ENCODE results near the gene ABITRAM. TPM values are rescaled to one million over a fixed set of nuclear protein-coding genes. Genes with fewer than 3 reads are reported as not detected.

Gene ABITRAM
- total and polyA plus RNA-seq, 2 experiments from 2014 or later: 10.1 to 11.5 TPM

DNA sequence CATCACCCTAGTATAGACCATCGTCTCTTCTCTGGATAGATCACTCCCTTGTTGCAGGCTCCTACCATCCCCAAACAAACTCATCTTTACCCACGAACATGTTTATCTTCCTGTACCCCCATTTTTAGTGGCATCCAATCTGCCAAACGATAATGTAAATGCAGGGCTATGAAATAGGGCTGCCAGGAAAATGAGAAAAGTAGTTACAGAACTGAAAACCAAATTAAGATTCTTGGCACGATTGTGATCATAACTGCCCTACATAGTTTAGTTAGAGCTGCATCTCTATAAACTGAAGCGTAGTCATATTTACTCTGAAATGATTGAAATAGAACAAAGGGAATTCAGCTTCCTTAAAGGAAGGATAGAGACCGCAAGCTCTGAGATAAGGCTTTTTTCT lies 26.1 kb downstream of the ABITRAM start:
- ATAC-seq: no peak
- no peaks in the 10 kb centered on the region for H3K4me1 Mint-ChIP-seq

GRCh38 chr9:108961151-108961550 lies 27.0 kb downstream of the ABITRAM start:
- no peak for DNase-seq (ENCODE audit: low spot score)
- Histone ChIP-seq H3K36me3 (ENCODE audit: insufficient read depth) (peaks cover 3% of the 10 kb centered on the region; the same call in 1 of the 2 replicates), H3K79me2 (replicated peaks; ENCODE audit: insufficient read depth) (no peaks in the 10 kb centered on the region), H3K4me1 (ENCODE audit: insufficient read depth) (no peaks in the 10 kb centered on the region), H3K4me3 (no peak overlapping the region), H3F3A (replicated peaks; ENCODE audit: low read depth) (no peaks in the 10 kb centered on the region), H3K27me3 (ENCODE audit: insufficient read depth) (no peaks in the 10 kb centered on the region), H4K20me1 (replicated peaks; ENCODE audit: insufficient read depth) (peaks cover 13% of the 10 kb centered on the region), H3K4me2 (no peak overlapping the region), H2AFZ (no peak overlapping the region), H3K9me2 (ENCODE audit: insufficient read depth) (no peaks in the 10 kb centered on the region), H3K27ac (ENCODE audit: low read depth) (no peak overlapping the region)
- H3K4me1 Mint-ChIP-seq: no peaks in the 10 kb centered on the region
- H3K27me3 Mint-ChIP-seq (ENCODE audit: insufficient read depth, low read depth, poor library complexity): no peaks in the 10 kb centered on the region
- H3K9me3 Mint-ChIP-seq: no peaks in the 10 kb centered on the region
- H3K36me3 Mint-ChIP-seq (ENCODE audit: low read depth): peaks cover 4% of the 10 kb centered on the region; the same call in 2 of the 3 replicates
- H3K27ac Mint-ChIP-seq: no peak overlapping the region
- H3K4me3 Mint-ChIP-seq: no peak overlapping the region
- no peak for ATAC-seq
- TF ChIP-seq, protein P1, sequence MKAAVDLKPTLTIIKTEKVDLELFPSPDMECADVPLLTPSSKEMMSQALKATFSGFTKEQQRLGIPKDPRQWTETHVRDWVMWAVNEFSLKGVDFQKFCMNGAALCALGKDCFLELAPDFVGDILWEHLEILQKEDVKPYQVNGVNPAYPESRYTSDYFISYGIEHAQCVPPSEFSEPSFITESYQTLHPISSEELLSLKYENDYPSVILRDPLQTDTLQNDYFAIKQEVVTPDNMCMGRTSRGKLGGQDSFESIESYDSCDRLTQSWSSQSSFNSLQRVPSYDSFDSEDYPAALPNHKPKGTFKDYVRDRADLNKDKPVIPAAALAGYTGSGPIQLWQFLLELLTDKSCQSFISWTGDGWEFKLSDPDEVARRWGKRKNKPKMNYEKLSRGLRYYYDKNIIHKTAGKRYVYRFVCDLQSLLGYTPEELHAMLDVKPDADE (IDR thresholded peaks at IDR 0.05): no peak
- TF ChIP-seq JUNB (IDR thresholded peaks at IDR 0.05; ENCODE audit: unreplicated experiment): no peak
- TF ChIP-seq EZH2 (IDR thresholded peaks at IDR 0.05; ENCODE audit: low read depth, unreplicated experiment): no peak
- TF ChIP-seq, protein P2, sequence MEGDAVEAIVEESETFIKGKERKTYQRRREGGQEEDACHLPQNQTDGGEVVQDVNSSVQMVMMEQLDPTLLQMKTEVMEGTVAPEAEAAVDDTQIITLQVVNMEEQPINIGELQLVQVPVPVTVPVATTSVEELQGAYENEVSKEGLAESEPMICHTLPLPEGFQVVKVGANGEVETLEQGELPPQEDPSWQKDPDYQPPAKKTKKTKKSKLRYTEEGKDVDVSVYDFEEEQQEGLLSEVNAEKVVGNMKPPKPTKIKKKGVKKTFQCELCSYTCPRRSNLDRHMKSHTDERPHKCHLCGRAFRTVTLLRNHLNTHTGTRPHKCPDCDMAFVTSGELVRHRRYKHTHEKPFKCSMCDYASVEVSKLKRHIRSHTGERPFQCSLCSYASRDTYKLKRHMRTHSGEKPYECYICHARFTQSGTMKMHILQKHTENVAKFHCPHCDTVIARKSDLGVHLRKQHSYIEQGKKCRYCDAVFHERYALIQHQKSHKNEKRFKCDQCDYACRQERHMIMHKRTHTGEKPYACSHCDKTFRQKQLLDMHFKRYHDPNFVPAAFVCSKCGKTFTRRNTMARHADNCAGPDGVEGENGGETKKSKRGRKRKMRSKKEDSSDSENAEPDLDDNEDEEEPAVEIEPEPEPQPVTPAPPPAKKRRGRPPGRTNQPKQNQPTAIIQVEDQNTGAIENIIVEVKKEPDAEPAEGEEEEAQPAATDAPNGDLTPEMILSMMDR (conservative IDR thresholded peaks at IDR 0.05; ENCODE audit: low read depth in 2 of 2): no peak
- TF ChIP-seq NANOG (IDR thresholded peaks at IDR 0.05; ENCODE audit: borderline replicate concordance): no peak
- TF ChIP-seq POLR2AphosphoS5 (IDR thresholded peaks at IDR 0.05; ENCODE audit: low read depth): no peak
- TF ChIP-seq STAT1 (IDR thresholded peaks at IDR 0.05; ENCODE audit: unreplicated experiment): no peak
- TF ChIP-seq ZNF114 (CRISPR knock-in tag; IDR thresholded peaks at IDR 0.05): no peak
- TF ChIP-seq, protein P3, sequence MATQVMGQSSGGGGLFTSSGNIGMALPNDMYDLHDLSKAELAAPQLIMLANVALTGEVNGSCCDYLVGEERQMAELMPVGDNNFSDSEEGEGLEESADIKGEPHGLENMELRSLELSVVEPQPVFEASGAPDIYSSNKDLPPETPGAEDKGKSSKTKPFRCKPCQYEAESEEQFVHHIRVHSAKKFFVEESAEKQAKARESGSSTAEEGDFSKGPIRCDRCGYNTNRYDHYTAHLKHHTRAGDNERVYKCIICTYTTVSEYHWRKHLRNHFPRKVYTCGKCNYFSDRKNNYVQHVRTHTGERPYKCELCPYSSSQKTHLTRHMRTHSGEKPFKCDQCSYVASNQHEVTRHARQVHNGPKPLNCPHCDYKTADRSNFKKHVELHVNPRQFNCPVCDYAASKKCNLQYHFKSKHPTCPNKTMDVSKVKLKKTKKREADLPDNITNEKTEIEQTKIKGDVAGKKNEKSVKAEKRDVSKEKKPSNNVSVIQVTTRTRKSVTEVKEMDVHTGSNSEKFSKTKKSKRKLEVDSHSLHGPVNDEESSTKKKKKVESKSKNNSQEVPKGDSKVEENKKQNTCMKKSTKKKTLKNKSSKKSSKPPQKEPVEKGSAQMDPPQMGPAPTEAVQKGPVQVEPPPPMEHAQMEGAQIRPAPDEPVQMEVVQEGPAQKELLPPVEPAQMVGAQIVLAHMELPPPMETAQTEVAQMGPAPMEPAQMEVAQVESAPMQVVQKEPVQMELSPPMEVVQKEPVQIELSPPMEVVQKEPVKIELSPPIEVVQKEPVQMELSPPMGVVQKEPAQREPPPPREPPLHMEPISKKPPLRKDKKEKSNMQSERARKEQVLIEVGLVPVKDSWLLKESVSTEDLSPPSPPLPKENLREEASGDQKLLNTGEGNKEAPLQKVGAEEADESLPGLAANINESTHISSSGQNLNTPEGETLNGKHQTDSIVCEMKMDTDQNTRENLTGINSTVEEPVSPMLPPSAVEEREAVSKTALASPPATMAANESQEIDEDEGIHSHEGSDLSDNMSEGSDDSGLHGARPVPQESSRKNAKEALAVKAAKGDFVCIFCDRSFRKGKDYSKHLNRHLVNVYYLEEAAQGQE (IDR thresholded peaks at IDR 0.05; ENCODE audit: unreplicated experiment): no peak
- TF ChIP-seq CREB1 (CRISPR knock-in tag; IDR thresholded peaks at IDR 0.05; ENCODE audit: low read depth): no peak

More for the DNA sequence above, 26.1 kb downstream of the ABITRAM start:
- Histone ChIP-seq H3K79me2 (replicated peaks; ENCODE audit: insufficient read depth) (no peaks in the 10 kb centered on the region), H3K36me3 (ENCODE audit: insufficient read depth) (no peaks in the 10 kb centered on the region; the same call in 1 of the 2 replicates), H3K27ac (ENCODE audit: low read depth) (no peak overlapping the region), H2AFZ (no peak overlapping the region), H3K4me1 (ENCODE audit: insufficient read depth) (no peaks in the 10 kb centered on the region), H3K4me2 (no peak overlapping the region), H3F3A (replicated peaks; ENCODE audit: low read depth) (no peaks in the 10 kb centered on the region), H4K20me1 (replicated peaks; ENCODE audit: insufficient read depth) (peaks cover 10% of the 10 kb centered on the region), H3K9me2 (ENCODE audit: insufficient read depth) (no peaks in the 10 kb centered on the region), H3K27me3 (ENCODE audit: insufficient read depth) (no peaks in the 10 kb centered on the region), H3K4me3 (no peak overlapping the region)
- H3K4me3 Mint-ChIP-seq: no peak overlapping the region
- H3K36me3 Mint-ChIP-seq (ENCODE audit: low read depth): peaks cover 2% of the 10 kb centered on the region; the same call in 2 of the 3 replicates
- H3K9me3 Mint-ChIP-seq: no peaks in the 10 kb centered on the region
- no peak overlapping the region for H3K27ac Mint-ChIP-seq
- no peaks in the 10 kb centered on the region for H3K27me3 Mint-ChIP-seq (ENCODE audit: insufficient read depth, low read depth, poor library complexity)
- no peak for DNase-seq (ENCODE audit: low spot score)
- TF ChIP-seq EZH2phosphoT487 (IDR thresholded peaks at IDR 0.05; ENCODE audit: unreplicated experiment): no peak
